ENCODE measurements around the gene MLH1.

- TF ChIP-seq EP300 (IDR thresholded peaks at IDR 0.05) (peak in 1 of 2 donors; percentile 49), POLR2A (IDR thresholded peaks at IDR 0.05) (peak; percentile 14 to 42)
- TF ChIP-seq, protein P1, sequence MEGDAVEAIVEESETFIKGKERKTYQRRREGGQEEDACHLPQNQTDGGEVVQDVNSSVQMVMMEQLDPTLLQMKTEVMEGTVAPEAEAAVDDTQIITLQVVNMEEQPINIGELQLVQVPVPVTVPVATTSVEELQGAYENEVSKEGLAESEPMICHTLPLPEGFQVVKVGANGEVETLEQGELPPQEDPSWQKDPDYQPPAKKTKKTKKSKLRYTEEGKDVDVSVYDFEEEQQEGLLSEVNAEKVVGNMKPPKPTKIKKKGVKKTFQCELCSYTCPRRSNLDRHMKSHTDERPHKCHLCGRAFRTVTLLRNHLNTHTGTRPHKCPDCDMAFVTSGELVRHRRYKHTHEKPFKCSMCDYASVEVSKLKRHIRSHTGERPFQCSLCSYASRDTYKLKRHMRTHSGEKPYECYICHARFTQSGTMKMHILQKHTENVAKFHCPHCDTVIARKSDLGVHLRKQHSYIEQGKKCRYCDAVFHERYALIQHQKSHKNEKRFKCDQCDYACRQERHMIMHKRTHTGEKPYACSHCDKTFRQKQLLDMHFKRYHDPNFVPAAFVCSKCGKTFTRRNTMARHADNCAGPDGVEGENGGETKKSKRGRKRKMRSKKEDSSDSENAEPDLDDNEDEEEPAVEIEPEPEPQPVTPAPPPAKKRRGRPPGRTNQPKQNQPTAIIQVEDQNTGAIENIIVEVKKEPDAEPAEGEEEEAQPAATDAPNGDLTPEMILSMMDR (IDR thresholded peaks at IDR 0.05): peak in 1 of 5 experiments; percentile 2
These were observed 48.6 kb upstream of the MLH1 start, which contains the start of gene TRANK1 for GRCh38 chr3:36944641-36945270.

Data from tibial nerve (tissue), 4 donors.